Natural killer cell treated with Interleukin-12 subunit alpha and Interleukin-12 subunit beta and Interleukin-15 and Interleukin-18, amount 100 ng/mL, for 72 hours (primary cell): ENCODE data around the gene UBXN1. TPM values are rescaled to one million over a fixed set of nuclear protein-coding genes. Genes with fewer than 3 reads are reported as not detected.

Source experiments
- total RNA-seq, 2 donors: library from RNA; stranded (reverse); gene quantifications; one replicate each; pipeline ENCODE4 v1.2.3, GENCODE V29; 2022

The UBXN1 gene
- total RNA-seq, 2 donors from 2014 or later, result 91.1 to 124 TPM

Other genes with a start within 250 kb of the UBXN1 start
- 10 to 100 TPM; 49.2 to 60.0 TPM for gene AHNAK, start 132.3 kb downstream of the UBXN1 start, total RNA-seq
- 1,000 to 10,000 TPM in 1 of 2 donors, 100 to 1,000 TPM in 1; 898 to 1,016 TPM for gene EEF1G, start 105.2 kb downstream of the UBXN1 start, total RNA-seq
- 10 to 100 TPM; 24.1 to 35.7 TPM for gene TUT1, start 87.5 kb downstream of the UBXN1 start, total RNA-seq
- gene MTA2, start 77.2 kb downstream of the UBXN1 start, total RNA-seq, result 100 to 1,000 TPM; 234 to 259 TPM
- 100 to 1,000 TPM; 122 to 205 TPM for gene EML3, start 66.3 kb downstream of the UBXN1 start, total RNA-seq
- gene ROM1, start 65.8 kb downstream of the UBXN1 start, total RNA-seq, result 1 to 10 TPM; 4.5 to 4.6 TPM
- 10 to 100 TPM; 72.8 to 98.7 TPM for gene B3GAT3, start 57.1 kb downstream of the UBXN1 start, total RNA-seq
- gene GANAB, start 32.5 kb downstream of the UBXN1 start, total RNA-seq, result 100 to 1,000 TPM; 269 to 297 TPM
- 10 to 100 TPM; 33.2 to 42.3 TPM for gene INTS5, start 25.8 kb downstream of the UBXN1 start, total RNA-seq
- 100 to 1,000 TPM; 131 to 149 TPM for gene C11orf98, start 13.9 kb downstream of the UBXN1 start, total RNA-seq
- gene CSKMT, start 13.8 kb downstream of the UBXN1 start, total RNA-seq, result 100 to 1,000 TPM in 1 of 2 donors, 10 to 100 TPM in 1; 30.0 to 121 TPM
- gene UQCC3, start 7.4 kb downstream of the UBXN1 start, total RNA-seq, result 1 to 10 TPM; 6.1 to 8.8 TPM
- 10 to 100 TPM; 20.9 to 33.7 TPM for gene LBHD1, start 6.8 kb downstream of the UBXN1 start, total RNA-seq
- under 1 TPM; 0.36 to 0.52 TPM for gene LRRN4CL, start 10.5 kb upstream of the UBXN1 start, total RNA-seq
- gene BSCL2, start 28.4 kb upstream of the UBXN1 start, total RNA-seq, result 10 to 100 TPM; 18.7 to 38.3 TPM
- not detected for gene GNG3, start 28.6 kb upstream of the UBXN1 start, total RNA-seq
- gene HNRNPUL2, start 48.4 kb upstream of the UBXN1 start, total RNA-seq, result 10 to 100 TPM; 54.6 to 55.5 TPM
- gene TTC9C, start 49.4 kb upstream of the UBXN1 start, total RNA-seq, result 10 to 100 TPM; 36.8 to 39.4 TPM
- gene ZBTB3, start 75.1 kb upstream of the UBXN1 start, total RNA-seq, result 1 to 10 TPM; 6.5 to 8.1 TPM
- gene POLR2G, start 82.5 kb upstream of the UBXN1 start, total RNA-seq, result 100 to 1,000 TPM in 1 of 2 donors, 10 to 100 TPM in 1; 93.3 to 127 TPM
- gene TAF6L, start 92.3 kb upstream of the UBXN1 start, total RNA-seq, result 10 to 100 TPM; 13.9 to 34.1 TPM
- 10 to 100 TPM; 30.5 to 31.1 TPM for gene TMEM179B, start 108.3 kb upstream of the UBXN1 start, total RNA-seq
- gene TMEM223, start 112.9 kb upstream of the UBXN1 start, total RNA-seq, result 10 to 100 TPM; 13.0 to 20.1 TPM
- gene NXF1, start 126.4 kb upstream of the UBXN1 start, total RNA-seq, result 100 to 1,000 TPM; 108 to 145 TPM
- 10 to 100 TPM; 32.0 to 53.4 TPM for gene STX5, start 153.0 kb upstream of the UBXN1 start, total RNA-seq
- gene TEX54, start 153.8 kb upstream of the UBXN1 start, total RNA-seq, result 1 to 10 TPM in 1 of 2 donors, not detected in 1; 1.0 TPM
- gene WDR74, start 160.5 kb upstream of the UBXN1 start, total RNA-seq, result 100 to 1,000 TPM in 1 of 2 donors, 10 to 100 TPM in 1; 90.4 to 136 TPM
- 100 to 1,000 TPM; 234 to 307 TPM for gene SLC3A2, start 201.8 kb upstream of the UBXN1 start, total RNA-seq
- not detected for gene CHRM1, start 242.3 kb upstream of the UBXN1 start, total RNA-seq